ENCODE measurements around the gene VPS13C. TPM values are rescaled to one million over a fixed set of nuclear protein-coding genes. Genes with fewer than 3 reads are reported as not detected.

Gene VPS13C
- total RNA-seq, 1 donor from 2014 or later, result 38.7 TPM

GRCh38 chr15:61820212-61820611 is 240.0 kb downstream of the VPS13C start:
- Mint-ChIP-seq H3K27ac (no peak overlapping the region), H3K4me3 (no peak overlapping the region), H3K4me1 (ENCODE audit: unreplicated experiment) (no peaks in the 10 kb centered on the region), H3K27me3 (peaks cover 29% of the 10 kb centered on the region), H3K9me3 (no peaks in the 10 kb centered on the region), H3K36me3 (no peaks in the 10 kb centered on the region)
- TF ChIP-seq CTCF (conservative IDR thresholded peaks at IDR 0.05), result no peak
- no peak for DNase-seq (ENCODE audit: extremely low spot score, unreplicated experiment)

GRCh38 chr15:61819386-61819785 is 240.9 kb downstream of the VPS13C start:
- H3K4me3 Mint-ChIP-seq, result no peak overlapping the region

GRCh38 chr15:61818801-61819200 is 241.4 kb downstream of the VPS13C start:
- H3K9me3 Mint-ChIP-seq, result no peaks in the 10 kb centered on the region
- H3K36me3 Mint-ChIP-seq, result no peaks in the 10 kb centered on the region
- TF ChIP-seq CTCF (conservative IDR thresholded peaks at IDR 0.05), result no peak
- no peak for DNase-seq (ENCODE audit: extremely low spot score, unreplicated experiment)
- peaks cover 20% of the 10 kb centered on the region for H3K27me3 Mint-ChIP-seq
- no peak overlapping the region for H3K27ac Mint-ChIP-seq
- H3K4me1 Mint-ChIP-seq (ENCODE audit: unreplicated experiment), result no peaks in the 10 kb centered on the region
- no peak overlapping the region for H3K4me3 Mint-ChIP-seq

More at GRCh38 chr15:61819386-61819785, 240.9 kb downstream of the VPS13C start:
- TF ChIP-seq CTCF (conservative IDR thresholded peaks at IDR 0.05), result no peak
- Mint-ChIP-seq H3K9me3 (no peaks in the 10 kb centered on the region), H3K27ac (no peak overlapping the region), H3K4me1 (ENCODE audit: unreplicated experiment) (no peaks in the 10 kb centered on the region), H3K27me3 (peaks cover 26% of the 10 kb centered on the region), H3K36me3 (no peaks in the 10 kb centered on the region)
- DNase-seq (ENCODE audit: extremely low spot score, unreplicated experiment), result no peak

GRCh38 chr15:61816856-61817255 is 243.4 kb downstream of the VPS13C start:
- TF ChIP-seq CTCF (conservative IDR thresholded peaks at IDR 0.05), result no peak
- no peaks in the 10 kb centered on the region for H3K36me3 Mint-ChIP-seq
- peaks cover 23% of the 10 kb centered on the region for H3K27me3 Mint-ChIP-seq
- H3K27ac Mint-ChIP-seq, result no peak overlapping the region
- H3K4me3 Mint-ChIP-seq, result no peak overlapping the region
- no peaks in the 10 kb centered on the region for H3K4me1 Mint-ChIP-seq (ENCODE audit: unreplicated experiment)
- DNase-seq (ENCODE audit: extremely low spot score, unreplicated experiment), result no peak
- H3K9me3 Mint-ChIP-seq, result no peaks in the 10 kb centered on the region

- H3K4me1 Mint-ChIP-seq (ENCODE audit: unreplicated experiment), result no peaks in the 10 kb centered on the region
- no peaks in the 10 kb centered on the region for H3K36me3 Mint-ChIP-seq
- H3K9me3 Mint-ChIP-seq, result no peaks in the 10 kb centered on the region
- no peak for TF ChIP-seq CTCF (conservative IDR thresholded peaks at IDR 0.05)
- no peak overlapping the region for H3K27ac Mint-ChIP-seq
- DNase-seq (ENCODE audit: extremely low spot score, unreplicated experiment), result no peak
- H3K4me3 Mint-ChIP-seq, result no peak overlapping the region
- peaks cover 15% of the 10 kb centered on the region for H3K27me3 Mint-ChIP-seq
Measured at GRCh38 chr15:61815356-61816083, 244.7 kb downstream of the VPS13C start.
